NCI-H1436 (cell line): ENCODE data around the gene CIITA.

Experiments
- DNase-seq: peaks from one replicate; lab custom pipeline; 2025; lab: John Stamatoyannopoulos, UW

The CIITA gene

GRCh38 chr16:10982465-10983150, 105.6 kb downstream of the CIITA start:
- no peak for DNase-seq

- no peak for DNase-seq
These were observed 106.2 kb downstream of the CIITA start for GRCh38 chr16:10983159-10983558.

- DNase-seq: no peak
These were observed 107.5 kb downstream of the CIITA start for GRCh38 chr16:10984509-10984908.
